Sigmoid colon (tissue), 7 donors: ENCODE data around the gene MYLK4. TPM values are rescaled to one million over a fixed set of nuclear protein-coding genes. Genes with fewer than 3 reads are reported as not detected.

Experiments
- DNase-seq: peaks from one replicate; pipeline ENCODE4 v3.0.0-alpha.2; 2019
- H3K27ac ChIP-seq, 4 donors: fragments of 200-600 bp; sonication (generic); one replicate each; pipeline ENCODE4 v1.5.1; 2016 to 2019; ENCODE audit warnings: mild to moderate bottlenecking in 1 of 4
- H3K27me3 ChIP-seq, 3 donors: fragments of 200-600 bp; sonication (generic); one replicate each; pipeline ENCODE4 v1.5.1; 2019; ENCODE audit warnings: mild to moderate bottlenecking in 1 of 3
- H3K36me3 ChIP-seq, 4 donors: fragments of 200-600 bp; sonication (generic); one replicate each; pipeline ENCODE4 v1.5.1; 2016 to 2019
- H3K4me1 ChIP-seq, 4 donors: fragments of 200-600 bp; sonication (generic); one replicate each; pipeline ENCODE4 v1.5.1; 2017 to 2019
- H3K4me3 ChIP-seq, 4 donors: fragments of 200-600 bp; sonication (generic); one replicate each; pipeline ENCODE4 v1.5.1; 2017 to 2019; ENCODE audit warnings: mild to moderate bottlenecking in 2 of 4, moderate library complexity in 1 of 4
- H3K9me3 ChIP-seq, 4 donors: fragments of 200-600 bp in 3 of 4; sonication (generic) in 3 of 4; one replicate each; pipeline versions ENCODE4 v1.5.1 to v1.6.1; 2013 to 2019
- EP300 ChIP-seq, 4 donors: sonication (generic); formaldehyde crosslinking; IDR thresholded peaks; one replicate each; pipeline ENCODE4 v1.6.1; 2017; ENCODE audit warnings: antibody characterized with exemption in 4 of 4
- POLR2A ChIP-seq, 2 donors: fragments of 450-650 bp; IDR thresholded peaks; one replicate each; pipeline ENCODE4 v1.6.1; 2016; ENCODE audit warnings: antibody characterized with exemption in 2 of 2, mild to moderate bottlenecking in 2 of 2, moderate library complexity in 2 of 2
- POLR2AphosphoS5 ChIP-seq, 4 donors: sonication (generic); formaldehyde crosslinking; IDR thresholded peaks; one replicate each; pipeline ENCODE4 v1.6.1; 2017; ENCODE audit warnings: antibody characterized with exemption in 4 of 4
- WGBS, 2 donors: extraction: QIAGEN DNeasy Blood & Tissue Kit; methylation state at CpG; one replicate each; pipeline ENCODE4 v1.1.7; 2013; 5-methylcytosine and 5-hydroxymethylcytosine counted together
- intact Hi-C: fragments of 100-400 bp; cut with DNase I; formaldehyde crosslinking; loops from one replicate; pipeline ENCODE4 v1.15.1; 2023
- polyA plus RNA-seq, 3 donors: library from polyadenylated mRNA; stranded (reverse); fragments of 200-250 nt; gene quantifications; one replicate each; pipeline ENCODE4 v1.2.3, GENCODE V29; 2013
- total RNA-seq, 4 donors: library from RNA; depleted of rRNA; stranded (reverse); fragments of >200 nt; gene quantifications; one replicate each; pipeline ENCODE4 v1.1.0, GENCODE V29; 2016
- TF ChIP-seq, protein P1 (sequence below), 4 experiments: fragments of 450-650 bp in 3 of 4; fragments of 200-600 bp in 1 of 4; IDR thresholded peaks; one replicate each; pipeline ENCODE4 v1.5.1; 2016 to 2019; ENCODE audit warnings: antibody characterized with exemption in 4 of 4, mild to moderate bottlenecking in 3 of 4, moderate library complexity in 2 of 4
- donor health status: healthy with polysubstance abuse.
- donor health status: Bipolar disorder and iron deficiency.
- donor health status: healthy.

The MYLK4 gene
- total and polyA plus RNA-seq, 7 donors = under 0.01 to 1.1 (median 0.32) TPM; not detected in 1

DNA sequence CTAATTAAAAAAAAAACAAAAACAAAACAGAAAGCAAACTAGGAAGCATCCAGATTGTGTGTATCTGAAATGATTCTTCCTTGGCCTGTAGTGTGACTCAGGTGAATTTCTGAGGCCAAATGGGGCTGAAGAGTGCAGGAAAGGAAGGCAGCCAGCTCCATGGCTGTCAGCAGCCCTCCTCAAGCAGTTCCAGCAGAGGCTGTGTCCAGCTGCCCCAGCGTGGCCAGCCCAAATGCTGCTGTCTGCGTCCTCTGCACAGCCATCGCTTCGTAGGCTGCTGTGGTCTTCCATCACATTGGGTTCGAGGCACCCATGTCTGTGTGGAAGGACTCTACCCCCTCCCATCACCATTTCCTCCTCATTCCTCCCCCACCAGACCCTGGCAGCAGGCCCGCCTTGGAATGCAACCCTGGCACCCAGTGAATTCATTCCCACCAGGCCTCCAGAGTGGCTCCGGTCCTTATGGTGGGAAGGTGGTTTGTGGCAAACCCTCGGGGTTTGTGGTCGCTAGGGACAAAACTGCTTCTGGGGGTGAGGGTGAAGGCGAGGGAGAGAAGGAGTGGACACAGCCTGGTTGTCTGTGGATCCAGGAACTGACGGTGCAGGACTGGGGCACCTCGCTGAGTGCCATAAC is 81.5 kb downstream of the MYLK4 start:
- DNase-seq = no peak
- Histone ChIP-seq H3K27ac (no peak overlapping the region), H3K36me3 (no peaks in the 10 kb centered on the region), H3K4me3 (no peak overlapping the region), H3K4me1 (no peaks in the 10 kb centered on the region), H3K9me3 (no peaks in the 10 kb centered on the region), H3K27me3 (no peaks in the 10 kb centered on the region)
- TF ChIP-seq, protein P1, sequence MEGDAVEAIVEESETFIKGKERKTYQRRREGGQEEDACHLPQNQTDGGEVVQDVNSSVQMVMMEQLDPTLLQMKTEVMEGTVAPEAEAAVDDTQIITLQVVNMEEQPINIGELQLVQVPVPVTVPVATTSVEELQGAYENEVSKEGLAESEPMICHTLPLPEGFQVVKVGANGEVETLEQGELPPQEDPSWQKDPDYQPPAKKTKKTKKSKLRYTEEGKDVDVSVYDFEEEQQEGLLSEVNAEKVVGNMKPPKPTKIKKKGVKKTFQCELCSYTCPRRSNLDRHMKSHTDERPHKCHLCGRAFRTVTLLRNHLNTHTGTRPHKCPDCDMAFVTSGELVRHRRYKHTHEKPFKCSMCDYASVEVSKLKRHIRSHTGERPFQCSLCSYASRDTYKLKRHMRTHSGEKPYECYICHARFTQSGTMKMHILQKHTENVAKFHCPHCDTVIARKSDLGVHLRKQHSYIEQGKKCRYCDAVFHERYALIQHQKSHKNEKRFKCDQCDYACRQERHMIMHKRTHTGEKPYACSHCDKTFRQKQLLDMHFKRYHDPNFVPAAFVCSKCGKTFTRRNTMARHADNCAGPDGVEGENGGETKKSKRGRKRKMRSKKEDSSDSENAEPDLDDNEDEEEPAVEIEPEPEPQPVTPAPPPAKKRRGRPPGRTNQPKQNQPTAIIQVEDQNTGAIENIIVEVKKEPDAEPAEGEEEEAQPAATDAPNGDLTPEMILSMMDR (IDR thresholded peaks at IDR 0.05) = no peak
- no peak for TF ChIP-seq EP300 (IDR thresholded peaks at IDR 0.05)
- no peak for TF ChIP-seq POLR2A (IDR thresholded peaks at IDR 0.05)
- no peak for TF ChIP-seq POLR2AphosphoS5 (IDR thresholded peaks at IDR 0.05)
- 89 to 93% methylated on average over 12 of the region's 12 CpGs for WGBS, 2 donors
- intact Hi-C loops = no loop called here

DNA sequence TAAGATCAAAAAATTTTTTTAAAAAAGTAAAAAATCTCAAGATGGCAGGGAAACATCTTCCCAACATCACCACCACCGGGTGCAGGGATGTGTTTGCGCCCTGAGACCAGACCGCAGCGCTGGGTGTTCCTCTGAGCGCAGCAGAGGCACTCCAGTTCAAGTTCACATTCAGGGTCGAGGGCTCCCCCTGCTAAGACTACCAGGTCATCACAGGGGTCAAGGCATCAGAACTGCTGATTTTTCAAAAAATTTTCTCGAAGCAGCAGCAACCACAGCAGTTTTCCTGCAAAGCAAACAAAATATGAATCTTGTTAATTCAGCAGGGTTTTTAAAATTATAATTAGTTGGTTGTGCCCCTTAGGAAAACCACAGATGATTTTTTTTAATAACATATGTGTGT is 83.1 kb downstream of the MYLK4 start:
- DNase-seq = no peak
- Histone ChIP-seq H3K27me3 (no peaks in the 10 kb centered on the region), H3K36me3 (no peaks in the 10 kb centered on the region), H3K27ac (no peak overlapping the region), H3K4me1 (no peaks in the 10 kb centered on the region), H3K9me3 (no peaks in the 10 kb centered on the region), H3K4me3 (no peak overlapping the region)
- TF ChIP-seq POLR2A (IDR thresholded peaks at IDR 0.05) (no peak), POLR2AphosphoS5 (IDR thresholded peaks at IDR 0.05) (no peak), EP300 (IDR thresholded peaks at IDR 0.05) (no peak)
- TF ChIP-seq, protein P1 (IDR thresholded peaks at IDR 0.05) = no peak
- 83 to 88% methylated on average over 7 of the region's 7 CpGs for WGBS, 2 donors
- intact Hi-C loops = no loop called here

DNA sequence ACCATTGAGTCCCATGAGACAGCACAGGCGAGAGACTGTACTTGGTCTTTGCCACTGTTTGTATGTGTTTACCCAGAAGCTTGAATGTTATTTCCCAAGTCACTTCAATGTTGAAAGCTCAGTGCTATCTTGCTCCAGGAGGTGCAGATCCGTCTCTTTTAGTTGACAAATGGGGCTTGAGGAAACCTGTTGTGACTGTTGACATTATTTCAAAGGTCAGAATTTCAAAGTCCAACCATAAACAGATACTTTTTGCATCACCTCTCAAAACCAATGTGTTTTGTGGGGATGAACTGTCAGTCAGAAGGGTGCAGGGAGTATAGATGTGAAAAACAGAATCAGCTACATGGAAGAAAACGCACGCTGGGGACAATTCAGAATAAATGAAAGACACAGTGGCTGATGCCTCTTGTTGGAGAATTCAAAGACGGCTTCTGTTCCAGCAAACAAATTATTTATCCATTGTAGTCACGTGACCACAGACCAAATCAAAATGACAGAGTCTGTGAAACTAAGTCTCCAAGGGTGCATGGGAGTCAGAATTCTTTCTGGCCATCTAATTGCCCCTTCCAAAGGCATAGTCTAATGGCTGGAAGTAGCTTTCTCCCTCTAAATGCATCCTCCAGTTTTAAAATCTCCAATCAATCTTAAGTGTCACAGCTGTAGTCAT is 83.7 kb downstream of the MYLK4 start:
- H3K4me3 ChIP-seq = no peak overlapping the region
- intact Hi-C loops = no loop called here
- no peaks in the 10 kb centered on the region for H3K9me3 ChIP-seq
- 79 to 89% methylated on average over 6 of the region's 6 CpGs for WGBS, 2 donors
- no peak overlapping the region for H3K27ac ChIP-seq
- no peaks in the 10 kb centered on the region for H3K4me1 ChIP-seq
- H3K27me3 ChIP-seq = no peaks in the 10 kb centered on the region
- no peak for DNase-seq
- no peaks in the 10 kb centered on the region for H3K36me3 ChIP-seq
- TF ChIP-seq, protein P1 (IDR thresholded peaks at IDR 0.05) = no peak
- TF ChIP-seq EP300 (IDR thresholded peaks at IDR 0.05) (no peak), POLR2A (IDR thresholded peaks at IDR 0.05) (no peak), POLR2AphosphoS5 (IDR thresholded peaks at IDR 0.05) (no peak)

DNA sequence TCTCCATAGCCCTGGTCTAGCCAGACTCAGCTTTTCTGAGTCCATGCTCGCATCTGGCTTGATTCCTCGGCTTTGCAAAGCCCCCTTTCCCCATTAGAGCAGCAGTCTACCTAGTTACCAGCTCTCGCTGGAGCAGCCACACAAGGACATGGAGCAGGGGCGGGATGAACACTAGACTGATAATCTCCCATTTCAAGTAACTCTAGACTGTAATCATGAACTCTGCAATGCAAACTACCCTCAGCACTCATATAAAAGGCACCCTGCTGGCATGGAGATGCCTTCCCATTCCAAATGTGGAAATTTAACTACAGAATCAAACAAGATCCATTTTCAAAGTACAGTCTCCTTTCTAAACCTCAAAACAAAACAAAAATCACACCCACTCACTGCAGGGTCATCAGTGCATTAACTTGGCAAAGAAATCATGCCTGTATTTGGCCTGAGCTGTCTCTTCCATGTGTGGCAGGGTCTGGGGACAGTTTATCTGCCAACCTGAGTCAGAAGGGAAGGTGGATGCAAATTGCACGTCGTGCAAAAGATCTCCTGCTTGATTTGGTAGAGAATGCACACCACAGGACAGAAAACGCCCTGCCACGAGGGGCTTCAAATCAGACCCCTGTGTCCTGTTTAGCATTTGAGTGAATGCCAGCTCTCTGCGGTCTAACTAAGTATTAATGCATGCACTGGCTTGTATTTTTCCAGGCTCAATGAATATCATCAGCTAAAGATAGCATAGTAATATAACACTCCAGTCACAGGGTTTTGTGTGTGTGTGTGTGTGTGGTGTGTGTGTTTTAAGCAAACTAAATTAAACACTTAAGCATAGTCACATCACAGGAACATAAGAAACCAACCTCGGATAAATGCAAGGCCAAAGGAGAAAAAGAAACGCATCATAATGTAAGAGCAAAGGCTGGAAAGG is 85.3 kb downstream of the MYLK4 start:
- intact Hi-C loops = no loop called here
- no peak overlapping the region for H3K27ac ChIP-seq

More for the DNA sequence above, 85.3 kb downstream of the MYLK4 start:
- H3K36me3 ChIP-seq = no peaks in the 10 kb centered on the region
- DNase-seq = no peak
- H3K27me3 ChIP-seq = no peaks in the 10 kb centered on the region
- TF ChIP-seq POLR2AphosphoS5 (IDR thresholded peaks at IDR 0.05) (no peak), POLR2A (IDR thresholded peaks at IDR 0.05) (no peak), EP300 (IDR thresholded peaks at IDR 0.05) (no peak)
- TF ChIP-seq, protein P1 (IDR thresholded peaks at IDR 0.05) = no peak
- WGBS, 2 donors = 78 to 86% methylated on average over 11 of the region's 11 CpGs
- H3K9me3 ChIP-seq = no peaks in the 10 kb centered on the region
- no peak overlapping the region for H3K4me3 ChIP-seq
- no peaks in the 10 kb centered on the region for H3K4me1 ChIP-seq
